Mucosa of gallbladder (tissue), 1 donor: Measurements from ENCODE around the gene ATP10A. TPM values are rescaled to one million over a fixed set of nuclear protein-coding genes. Genes with fewer than 3 reads are reported as not detected.

Experiments used
- DNase-seq: peaks from one replicate; pipeline ENCODE4 v3.0.0-alpha.2; 2020; ENCODE audit warnings: low spot score
- total RNA-seq: library from RNA; stranded (reverse); gene quantifications from one replicate; pipeline ENCODE4 v1.2.1, GENCODE V29; 2021
- donor health status: DM: no; HTN: no; CAD: no.

ATP10A gene
- total RNA-seq, 1 donor from 2014 or later, result 19.8 TPM

GRCh38 chr15:25793354-25794050 lies 69.6 kb downstream of the ATP10A start:
- no peak for DNase-seq

GRCh38 chr15:25792128-25792527 lies 71.0 kb downstream of the ATP10A start:
- no peak for DNase-seq

DNA sequence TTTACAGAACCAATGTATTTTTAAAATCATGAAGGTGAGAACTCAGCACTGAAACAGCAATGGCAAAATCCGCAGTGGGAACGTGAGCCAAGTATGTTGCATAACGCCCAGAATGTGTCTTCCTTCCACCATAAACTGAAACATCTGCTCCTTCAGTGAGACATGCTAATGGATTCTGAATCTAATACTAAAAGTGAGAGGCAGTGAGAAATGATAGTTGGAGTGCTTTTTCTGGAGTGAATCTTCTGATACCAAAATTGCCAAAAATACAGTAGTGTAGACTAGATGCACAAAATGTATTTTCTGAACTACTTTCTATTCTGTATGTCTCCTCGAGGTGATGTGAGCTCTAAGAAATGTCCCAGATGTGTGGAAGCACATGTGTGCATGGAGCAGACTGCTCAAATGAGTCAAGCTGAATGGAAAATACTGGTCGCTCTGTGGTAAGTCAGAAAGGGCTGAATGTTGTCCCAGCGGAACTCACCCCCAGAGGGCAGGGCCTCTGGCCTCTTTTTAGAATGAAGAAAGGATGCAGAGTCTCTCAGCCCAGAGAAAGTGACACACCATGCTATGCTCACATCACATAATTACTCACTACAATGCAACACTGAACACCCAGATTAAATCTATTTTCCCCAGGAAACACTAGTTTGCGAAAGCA lies 73.0 kb downstream of the ATP10A start:
- peak; percentile 41 for DNase-seq

- DNase-seq, result no peak
Observed at GRCh38 chr15:25789616-25789999, 73.5 kb downstream of the ATP10A start.

- no peak for DNase-seq
Observed at GRCh38 chr15:25789211-25789610, 73.9 kb downstream of the ATP10A start.

GRCh38 chr15:25787855-25788520 lies 75.1 kb downstream of the ATP10A start:
- peak; percentile 42 for DNase-seq

DNA sequence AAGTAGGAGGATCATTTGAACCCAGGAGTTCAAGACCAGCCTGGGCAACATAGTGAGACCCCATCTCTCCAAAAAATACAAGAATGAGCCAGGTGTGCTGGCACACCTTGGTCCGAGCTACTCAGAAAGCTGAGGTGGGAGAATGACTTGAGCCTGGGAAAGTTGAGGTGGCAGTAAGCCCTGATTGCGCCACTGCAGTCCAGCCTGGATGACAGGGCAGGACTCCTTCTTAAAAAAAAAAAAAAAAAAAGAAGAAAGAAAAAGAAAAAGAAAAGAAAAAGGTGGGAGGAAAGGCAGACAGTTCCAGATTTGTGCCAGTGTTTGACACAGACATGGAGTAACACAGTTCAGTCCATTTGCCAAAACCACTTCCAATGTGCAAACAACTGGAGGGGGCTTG lies 75.7 kb downstream of the ATP10A start:
- DNase-seq, result no peak

- DNase-seq, result no peak
Observed at GRCh38 chr15:25786040-25786439, 77.1 kb downstream of the ATP10A start.

DNA sequence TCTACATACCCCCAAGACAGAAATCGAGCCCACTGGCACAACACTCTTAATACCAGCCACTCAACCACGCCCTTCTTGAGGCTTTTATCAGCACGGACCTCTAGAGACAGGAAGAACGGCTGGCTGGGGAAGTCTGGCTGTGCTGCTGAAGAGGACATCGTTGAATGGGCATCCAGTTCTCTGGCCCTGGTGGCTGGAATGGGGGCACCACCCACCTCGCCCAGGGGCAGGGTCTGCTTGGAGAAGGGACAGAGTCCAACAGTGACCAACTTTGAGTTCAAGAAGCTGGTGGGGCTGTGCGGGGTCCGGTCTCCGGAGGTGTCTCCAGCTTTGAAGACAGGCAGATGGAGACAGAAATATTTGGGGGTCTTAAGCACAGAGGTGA lies 77.5 kb downstream of the ATP10A start:
- no peak for DNase-seq

DNA sequence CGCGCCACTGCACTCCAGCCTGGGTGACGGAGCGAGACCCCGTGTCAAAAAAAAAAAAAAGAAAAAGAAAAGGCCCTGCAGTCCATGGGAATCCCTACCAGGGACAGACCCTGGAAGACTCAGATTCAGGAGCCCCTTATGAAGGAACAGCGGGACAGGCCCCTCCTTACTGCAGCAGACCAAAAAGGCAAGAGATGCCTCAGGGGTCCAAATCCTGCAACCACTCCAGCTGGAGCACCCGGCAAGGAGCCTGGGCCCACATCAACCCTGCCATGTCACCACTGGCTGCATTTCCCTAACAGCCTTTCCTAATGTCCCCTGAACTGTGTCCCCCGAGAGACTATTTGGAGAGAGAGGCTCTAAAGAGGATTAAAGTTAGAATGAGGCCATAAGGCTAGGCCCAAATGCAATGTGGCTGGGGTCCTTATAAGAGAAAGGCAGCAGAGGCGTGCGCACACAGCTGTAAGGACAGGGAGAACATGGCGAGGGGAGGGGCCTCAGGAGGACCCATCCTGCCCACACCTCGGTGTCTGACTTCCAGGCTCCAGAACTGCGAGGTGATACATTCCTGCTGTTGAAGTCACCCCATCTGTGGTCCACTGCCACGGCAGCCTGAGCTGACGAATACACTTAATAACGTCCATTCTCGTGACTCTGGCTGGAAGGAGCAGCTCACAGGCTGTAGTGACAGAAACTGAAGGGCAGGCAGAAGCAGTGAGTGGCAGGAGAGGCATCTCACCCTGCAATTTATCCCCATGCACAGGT lies 78.1 kb downstream of the ATP10A start:
- DNase-seq, result no peak

GRCh38 chr15:25783607-25784540 lies 79.3 kb downstream of the ATP10A start:
- no peak for DNase-seq

- no peak for DNase-seq
Observed at GRCh38 chr15:25783134-25783533, 80.0 kb downstream of the ATP10A start.

DNA sequence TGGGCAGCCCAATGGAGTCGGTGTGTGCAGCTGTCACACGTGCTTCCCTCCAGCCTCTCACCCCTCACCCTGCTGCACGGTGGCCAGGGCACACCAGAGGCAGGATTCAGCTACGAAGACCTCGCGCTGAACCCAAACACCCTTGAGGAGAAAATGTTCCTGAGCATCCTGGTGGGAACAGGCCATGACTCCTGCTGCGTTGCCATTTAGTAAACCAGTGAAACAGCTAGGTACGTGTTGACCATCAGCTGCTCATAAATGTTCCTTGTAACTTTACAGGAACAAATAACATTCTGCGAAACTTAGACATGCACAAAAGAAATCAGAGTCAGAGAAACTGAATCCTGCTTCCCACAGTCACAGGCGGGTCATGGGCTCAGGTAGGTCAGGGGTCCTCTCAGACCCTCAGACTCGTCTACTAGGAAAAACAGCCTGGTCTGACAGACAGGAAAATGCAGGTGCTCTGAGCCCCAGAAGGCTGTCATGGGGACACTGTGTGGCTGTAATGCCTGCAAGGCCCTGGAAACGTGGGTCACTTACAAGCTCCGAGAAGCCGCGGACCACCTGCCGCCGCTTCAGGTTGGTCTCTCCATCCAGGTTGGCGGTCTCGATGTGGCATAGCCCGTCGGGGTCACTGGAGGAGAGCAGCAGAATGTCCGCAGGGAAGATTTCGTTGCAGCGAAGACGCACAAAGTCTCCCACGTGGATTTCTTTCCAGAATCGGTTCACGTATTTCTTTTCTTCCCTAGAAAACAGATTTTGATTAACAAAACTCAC lies 82.5 kb downstream of the ATP10A start:
- DNase-seq, result no peak

GRCh38 chr15:25778161-25778560 lies 85.0 kb downstream of the ATP10A start:
- no peak for DNase-seq

GRCh38 chr15:25777037-25777436 lies 86.1 kb downstream of the ATP10A start:
- DNase-seq, result no peak

GRCh38 chr15:25776071-25776746 lies 86.9 kb downstream of the ATP10A start:
- no peak for DNase-seq

DNA sequence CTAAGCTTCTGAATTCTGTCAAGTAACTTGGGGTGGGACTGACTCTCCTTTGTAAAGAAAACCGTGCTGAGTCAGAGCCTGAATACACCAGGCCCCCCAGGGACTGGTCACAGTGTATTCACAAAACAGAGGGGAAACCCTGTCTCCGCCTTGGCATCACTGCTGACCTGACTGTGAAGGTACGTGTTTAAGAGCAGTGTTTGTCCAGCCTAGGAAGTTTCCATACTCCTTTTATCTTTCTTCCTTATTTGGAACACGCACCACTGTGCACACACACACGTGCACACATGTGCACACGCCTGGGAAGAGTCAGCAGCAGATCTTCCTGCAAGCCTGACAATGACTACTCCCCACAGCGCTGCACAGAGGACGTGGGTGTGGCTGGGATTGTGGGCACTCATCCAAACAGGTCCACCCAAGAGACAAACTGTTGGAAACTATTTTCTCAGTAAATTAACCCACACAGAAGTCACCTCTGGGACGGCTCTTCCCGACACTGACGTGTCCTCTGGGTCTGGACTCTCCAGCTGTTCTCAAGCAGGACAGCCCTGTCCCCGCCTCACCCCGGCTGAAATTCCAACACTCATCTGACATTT lies 87.7 kb downstream of the ATP10A start:
- no peak for DNase-seq

GRCh38 chr15:25774871-25775270 lies 88.3 kb downstream of the ATP10A start:
- DNase-seq, result no peak

- no peak for DNase-seq
Observed at GRCh38 chr15:25773248-25773647, 89.9 kb downstream of the ATP10A start.
